A549 (cell line): ENCODE measurements around the gene SLC38A10. TPM values are rescaled to one million over a fixed set of nuclear protein-coding genes. Genes with fewer than 3 reads are reported as not detected.

Experiments
- ATAC-seq, 2 experiments: fragments of 200-7000 bp in 1 of 2; fragments of >200 bp in 1 of 2; cut with Nextera tagmentation in 1 of 2; cut with Tn5 transposase in 1 of 2; 3 replicates each; pipeline versions ENCODE4 v1.8.0 to v1.9.1; 2018 to 2020; ENCODE audit warnings: mild to moderate bottlenecking in 1 of 2, moderate library complexity in 1 of 2
- CTCF ChIA-PET: fragments of 300-600 bp; sonication (Branson Sonifier 250); formaldehyde crosslinking; extraction: SDS; loops from one replicate; lab custom pipeline; 2021; ENCODE audit warnings: antibody characterized with exemption, inconsistent platforms; lab: Yijun Ruan, JAX
- POLR2A ChIA-PET: fragments of 350-600 bp; formaldehyde crosslinking; extraction: SDS; loops from one replicate; lab custom pipeline; 2021; ENCODE audit warnings: antibody characterized with exemption, inconsistent platforms; lab: Yijun Ruan, JAX
- DNase-seq, 2 experiments: peaks; one replicate each; pipeline versions ENCODE4 v3.0.0 to v3.0.0-alpha.2; 2011 to 2016; ENCODE audit warnings: low read depth in 1 of 2, low spot score in 1 of 2
- FAIRE-seq: peaks from 2 replicates; lab custom pipeline; 2011; peaks lifted over from hg19 to GRCh38; lab: Jason Lieb, UNC
- H3K27ac ChIP-seq, 2 experiments: fragments of >200 bp; sonication (Bioruptor Twin); formaldehyde crosslinking; 3 replicates each; pipeline ENCODE4 v1.5.1; 2016 to 2017
- H3K4me1 ChIP-seq: fragments of >200 bp; sonication (Bioruptor Twin); formaldehyde crosslinking; 3 replicates; pipeline ENCODE4 v1.6.1; 2016
- H3K4me2 ChIP-seq: fragments of >200 bp; sonication (Bioruptor Twin); formaldehyde crosslinking; 3 replicates; pipeline ENCODE4 v1.6.1; 2016
- H3K4me3 ChIP-seq: fragments of >200 bp; sonication (Bioruptor Twin); formaldehyde crosslinking; 3 replicates; pipeline ENCODE4 v1.5.1; 2016
- H3K9me3 ChIP-seq: fragments of >200 bp; sonication (Bioruptor Twin); formaldehyde crosslinking; 3 replicates; pipeline ENCODE4 v1.6.1; 2016
- CTCF ChIP-seq: fragments of >200 bp; sonication (Bioruptor Twin); formaldehyde crosslinking; IDR thresholded peaks from 3 replicates; pipeline ENCODE4 v1.5.1; 2016
- E2F6 ChIP-seq: IDR thresholded peaks from 2 replicates; pipeline ENCODE4 v1.6.1; 2012; ENCODE audit warnings: low read depth, borderline replicate concordance
- EHF ChIP-seq: fragments of 250-450 bp; sonication (Bioruptor Pico); IDR thresholded peaks from 2 replicates; pipeline ENCODE4 v1.5.0; 2020; ENCODE audit warnings: mild to moderate bottlenecking
- ELK1 ChIP-seq: fragments of 150-350 bp; IDR thresholded peaks from 2 replicates; pipeline ENCODE4 v1.6.1; 2014; ENCODE audit warnings: low read depth, mild to moderate bottlenecking, low read length
- ESRRA ChIP-seq: fragments of 150-350 bp; IDR thresholded peaks from 2 replicates; pipeline ENCODE4 v1.6.1; 2014; ENCODE audit warnings: mild to moderate bottlenecking, low read length, borderline replicate concordance
- FOSB ChIP-seq: fragments of 250-450 bp; sonication (Bioruptor Pico); IDR thresholded peaks from 2 replicates; pipeline ENCODE4 v1.5.0; 2020; ENCODE audit warnings: mild to moderate bottlenecking, moderate library complexity
- GATA3 ChIP-seq: IDR thresholded peaks from 2 replicates; pipeline ENCODE4 v1.6.1; 2012; ENCODE audit warnings: borderline replicate concordance
- HEYL ChIP-seq: fragments of 250-450 bp; sonication (Bioruptor Pico); IDR thresholded peaks from 2 replicates; pipeline ENCODE4 v1.8.0; 2021; ENCODE audit warnings: mild to moderate bottlenecking, moderate library complexity
- HMGXB4 ChIP-seq: fragments of 250-450 bp; sonication (Bioruptor Pico); IDR thresholded peaks from 2 replicates; pipeline ENCODE4 v1.5.0; 2021; ENCODE audit warnings: mild to moderate bottlenecking, moderate library complexity, borderline replicate concordance
- HOXA7 ChIP-seq: fragments of 250-450 bp; sonication (Bioruptor Pico); IDR thresholded peaks from 2 replicates; pipeline ENCODE4 v1.5.0; 2020; ENCODE audit warnings: mild to moderate bottlenecking, moderate library complexity
- HOXB13 ChIP-seq: fragments of 250-450 bp; sonication (Bioruptor Pico); IDR thresholded peaks from 2 replicates; pipeline ENCODE4 v1.5.0; 2020; ENCODE audit warnings: low read depth, mild to moderate bottlenecking, moderate library complexity
- MAFK ChIP-seq: fragments of 450-650 bp; IDR thresholded peaks from 2 replicates; pipeline ENCODE4 v1.6.1; 2014; ENCODE audit not compliant: partially characterized antibody
- MAZ ChIP-seq: fragments of 150-350 bp; IDR thresholded peaks from 2 replicates; pipeline ENCODE4 v1.6.1; 2014; ENCODE audit warnings: antibody characterized with exemption, low read depth, low read length, borderline replicate concordance
- NR3C1 ChIP-seq: fragments of >200 bp; sonication (Bioruptor Twin); formaldehyde crosslinking; IDR thresholded peaks from 3 replicates; pipeline ENCODE4 v1.6.1; 2017
- RCOR1 ChIP-seq: fragments of 150-350 bp; IDR thresholded peaks from 2 replicates; pipeline ENCODE4 v1.6.1; 2014; ENCODE audit warnings: antibody characterized with exemption, low read length, low read depth
- REST ChIP-seq: fragments of 200-600 bp; sonication (generic); IDR thresholded peaks from 2 replicates; pipeline ENCODE4 v1.6.1; 2016; ENCODE audit warnings: antibody characterized with exemption, mild to moderate bottlenecking, moderate library complexity
- RFX5 ChIP-seq: fragments of 450-650 bp; IDR thresholded peaks from 2 replicates; pipeline ENCODE4 v1.7.1; 2014; ENCODE audit warnings: antibody characterized with exemption, mild to moderate bottlenecking, moderate library complexity
- SREBF2 ChIP-seq: fragments of 450-650 bp; IDR thresholded peaks from 2 replicates; pipeline ENCODE4 v1.6.1; 2014; ENCODE audit warnings: mild to moderate bottlenecking, moderate library complexity
- TFCP2L1 ChIP-seq: fragments of 250-450 bp; sonication (Bioruptor Pico); IDR thresholded peaks from 2 replicates; pipeline ENCODE4 v1.5.0; 2021; ENCODE audit warnings: mild to moderate bottlenecking
- WGBS: methylation state at CpG from one replicate; pipeline ENCODE4 v1.1.6; 2017; ENCODE audit errors: missing lambda C conversion rate; 5-methylcytosine and 5-hydroxymethylcytosine counted together
- polyA plus RNA-seq, 4 experiments: library from polyadenylated mRNA; depleted of rRNA in 3 of 4; stranded (reverse); fragments of >200 nt; fragmentation: RNase III in 1 of 4; extraction: RNeasy Plus Mini Kit Qiagen cat#74134 plus additional on column Dnase treatment in 1 of 4; gene quantifications; 2 replicates in 3 of 4; 3 replicates in 1 of 4; pipeline ENCODE4 v1.2.3, GENCODE V29; 2011 to 2017

Gene SLC38A10
- polyA plus RNA-seq, 2 of the 4 experiments (the other 2 are of a cell fraction), result 35.8 to 67.4 TPM

GRCh38 chr17:81285894-81286293, 9.2 kb downstream of the SLC38A10 start:
- 92% methylated on average over 12 of the region's 12 CpGs for WGBS
- Histone ChIP-seq H3K4me1 (no peaks in the 10 kb centered on the region), H3K4me3 (no peak overlapping the region), H3K4me2 (no peak overlapping the region), H3K27ac (no peak overlapping the region), H3K9me3 (no peaks in the 10 kb centered on the region)
- FAIRE-seq, result no peak
- no peak for TF ChIP-seq HEYL (CRISPR knock-in tag)
- TF ChIP-seq FOSB, result no peak
- TF ChIP-seq REST, result no peak
- TF ChIP-seq RCOR1, result no peak
- no peak for TF ChIP-seq HMGXB4 (CRISPR knock-in tag)
- TF ChIP-seq CTCF, result no peak
- TF ChIP-seq GATA3, result no peak
- no peak for TF ChIP-seq HOXA7
- TF ChIP-seq ESRRA, result no peak
- no peak for TF ChIP-seq MAFK
- no peak for TF ChIP-seq NR3C1
- TF ChIP-seq SREBF2, result no peak
- TF ChIP-seq HOXB13, result no peak
- TF ChIP-seq EHF, result no peak
- TF ChIP-seq MAZ, result no peak
- no peak for TF ChIP-seq TFCP2L1 (CRISPR knock-in tag)
- TF ChIP-seq E2F6, result no peak
- TF ChIP-seq RFX5, result no peak
- no peak for TF ChIP-seq ELK1
- no peak for ATAC-seq
- DNase-seq, result no peak
- ChIA-PET CTCF (interaction anchor here (1.2 to 15.4 kb wide), 5 partner anchors 24 to 315 kb away, joined by 3 to 129 read pairs (median 3); no protein-coding TSS in a partner anchor), POLR2A (no interaction called here)
